K562 (cell line): ENCODE data around the gene DGUOK. TPM values are rescaled to one million over a fixed set of nuclear protein-coding genes. Genes with fewer than 3 reads are reported as not detected.

Experiments
- FOXA3 ChIP-seq, 2 experiments: fragments of 450-650 bp in 1 of 2; sonication (generic) in 1 of 2; formaldehyde crosslinking; IDR thresholded peaks in 1 of 2; conservative IDR thresholded peaks in 1 of 2; 2 replicates each; pipeline versions ENCODE4 v1.4.0 to v1.8.0; 2020 to 2022; ENCODE audit warnings: mild to moderate bottlenecking in 2 of 2, missing genetic modification reagents in 1 of 2
- MTA3 ChIP-seq: fragments of 450-650 bp; formaldehyde crosslinking; IDR thresholded peaks from 2 replicates; pipeline ENCODE4 v1.6.1; 2017; ENCODE audit warnings: mild to moderate bottlenecking, borderline replicate concordance
- NFATC3 ChIP-seq: fragments of 450-650 bp; IDR thresholded peaks from 2 replicates; pipeline ENCODE4 v1.6.1; 2017; ENCODE audit warnings: mild to moderate bottlenecking
- NFYB ChIP-seq: IDR thresholded peaks from 2 replicates; pipeline ENCODE4 v1.6.1; 2011; ENCODE audit warnings: mild to moderate bottlenecking, moderate library complexity; ENCODE audit not compliant: insufficient read length; ENCODE audit errors: extremely low read depth
- POLR2AphosphoS2 ChIP-seq: IDR thresholded peaks from 2 replicates; pipeline ENCODE4 v1.6.1; 2012; ENCODE audit warnings: low read length, improper control_type of control experiment
- RCOR1 ChIP-seq, 2 experiments: IDR thresholded peaks; 2 replicates each; pipeline ENCODE4 v1.6.1; 2012; ENCODE audit warnings: low read depth in 2 of 2, low read length in 2 of 2, borderline replicate concordance in 1 of 2, improper control_type of control experiment in 1 of 2
- SIN3B ChIP-seq: fragments of 450-650 bp; IDR thresholded peaks from 2 replicates; pipeline ENCODE4 v1.6.1; 2017; ENCODE audit warnings: low read depth, mild to moderate bottlenecking, moderate library complexity
- TAF1 ChIP-seq: IDR thresholded peaks from 2 replicates; pipeline ENCODE4 v1.6.1; 2011; ENCODE audit warnings: mild to moderate bottlenecking, low read length, moderate library complexity; ENCODE audit not compliant: insufficient read depth, control insufficient read depth, severe bottlenecking; ENCODE audit errors: extremely low read depth
- ZKSCAN1 ChIP-seq: fragments of 150-350 bp; IDR thresholded peaks from 2 replicates; pipeline ENCODE4 v1.6.1; 2016; ENCODE audit warnings: low read depth, low read length
- ZNF324 ChIP-seq: fragments of 250-450 bp; sonication (Bioruptor Pico); IDR thresholded peaks from 2 replicates; pipeline ENCODE4 v1.4.0; 2020; ENCODE audit warnings: mild to moderate bottlenecking
- ZNF668 ChIP-seq: fragments of 250-450 bp; sonication (Bioruptor Pico); IDR thresholded peaks from 2 replicates; pipeline ENCODE4 v1.8.0; 2022; ENCODE audit warnings: mild to moderate bottlenecking, inconsistent platforms
- ZNF785 ChIP-seq: fragments of 250-450 bp; sonication (Bioruptor Pico); IDR thresholded peaks from 2 replicates; pipeline ENCODE4 v1.4.0; 2020; ENCODE audit warnings: mild to moderate bottlenecking
- polyA plus RNA-seq, 8 experiments: library from polyadenylated mRNA; depleted of rRNA in 4 of 8; stranded (reverse) in 5 of 8; unstranded in 3 of 8; fragments of >200 nt; fragmentation: Nextera tagmentation in 2 of 8; fragmentation: Illumina TruSeq in 1 of 8; extraction: Ambion mirVana in 2 of 8; extraction: Trizol in 1 of 8; gene quantifications; 2 replicates each; pipeline versions ENCODE4 v1.2.1 to v1.2.3, GENCODE V29; 2011 to 2014; ENCODE audit warnings: inconsistent platforms in 1 of 8, missing spikeins in 1 of 8
- total RNA-seq, 7 experiments: library from RNA; depleted of rRNA in 6 of 7; stranded (reverse); fragments of >200 nt in 6 of 7; fragmentation: Illumina TruSeq in 2 of 7; extraction: Trizol in 2 of 7; gene quantifications; 2 replicates each; pipeline versions ENCODE4 v1.2.1 to v1.2.3, GENCODE V29; 2011 to 2021; ENCODE audit warnings: low replicate concordance in 1 of 7
- TF ChIP-seq, protein P1 (sequence below): sonication (generic); formaldehyde crosslinking; IDR thresholded peaks from 2 replicates; pipeline ENCODE4 v1.8.0; 2022; ENCODE audit warnings: missing genetic modification reagents, mild to moderate bottlenecking, moderate library complexity, borderline replicate concordance
- TF ChIP-seq, protein P2 (sequence below): fragments of 150-350 bp; IDR thresholded peaks from 2 replicates; pipeline ENCODE4 v1.6.1; 2014; ENCODE audit warnings: low read depth, mild to moderate bottlenecking, low read length, borderline replicate concordance

DGUOK gene
- total and polyA plus RNA-seq, 9 of the 15 experiments (the other 6 are each of a cell fraction or from before 2014, with no cell fraction given) = 67.0 to 288 (median 126) TPM

DNA sequence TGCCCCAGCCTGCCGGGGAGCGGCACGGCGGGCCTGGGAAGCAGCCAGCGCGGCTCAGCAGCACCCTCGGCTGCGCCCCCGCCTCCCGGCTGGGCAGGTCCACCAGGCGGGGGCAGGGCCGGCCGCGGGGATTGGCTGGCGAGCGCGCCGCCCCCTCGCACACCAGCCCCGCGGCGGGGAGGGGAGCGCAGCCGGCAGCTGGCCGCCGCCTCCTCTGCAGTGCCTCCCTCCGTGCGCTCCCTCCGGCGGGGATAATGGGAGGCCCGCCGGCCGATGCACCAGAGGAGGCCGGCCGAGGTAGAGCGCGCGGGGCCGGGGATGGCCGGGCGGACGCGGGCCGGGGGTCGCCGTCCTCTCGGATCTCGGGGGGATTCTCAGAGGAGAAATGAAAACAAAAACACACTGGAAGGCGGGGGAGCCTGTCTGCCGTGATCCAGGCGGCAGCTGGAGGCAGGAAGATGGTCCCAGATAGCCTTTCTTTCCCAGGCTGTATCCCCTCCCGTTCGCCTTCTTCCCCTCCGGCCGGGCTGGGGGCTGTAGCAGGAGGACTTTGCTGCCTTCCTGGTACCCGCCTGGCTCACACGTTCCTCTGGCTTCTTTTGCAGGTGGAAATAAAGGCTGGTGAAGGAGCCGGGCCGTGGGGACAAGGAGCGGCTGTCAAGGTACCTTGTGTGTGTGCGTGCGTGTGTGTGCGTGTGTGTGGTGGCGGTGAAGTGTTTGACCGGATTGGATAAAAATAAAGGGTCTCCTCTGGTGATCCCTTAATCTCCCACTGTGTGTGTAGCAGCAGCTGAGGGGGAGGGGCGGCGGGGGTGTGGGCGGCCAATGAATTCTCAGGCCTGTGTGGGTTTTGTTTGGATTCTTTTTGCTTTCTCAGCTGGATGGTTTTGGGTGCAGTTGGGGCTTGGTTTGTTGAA, 76.1 kb downstream of the DGUOK start (continued):
- TF ChIP-seq ZNF324 (CRISPR knock-in tag) (no peak), ZNF785 (CRISPR knock-in tag) (no peak), TAF1 (peak; percentile 48), ZKSCAN1 (no peak), POLR2AphosphoS2 (no peak), RCOR1 (IDR thresholded peaks at IDR 0.05; ENCODE audit: borderline replicate concordance in 1 of 2, low read depth in 2 of 2, low read length in 2 of 2) (peak; percentile 33 to 46; a peak in 1 of 4 replicates), MTA3 (peak; percentile 39), NFYB (peak; percentile 46), NFATC3 (no peak), SIN3B (peak; percentile 57; the same call in 1 of the 2 replicates), FOXA3 (CRISPR knock-in tag; conservative IDR thresholded peaks at IDR 0.05 in 1 of 2, IDR thresholded peaks at IDR 0.05 in 1 of 2) (no peak), ZNF668 (CRISPR knock-in tag) (no peak)
- TF ChIP-seq, protein P1, sequence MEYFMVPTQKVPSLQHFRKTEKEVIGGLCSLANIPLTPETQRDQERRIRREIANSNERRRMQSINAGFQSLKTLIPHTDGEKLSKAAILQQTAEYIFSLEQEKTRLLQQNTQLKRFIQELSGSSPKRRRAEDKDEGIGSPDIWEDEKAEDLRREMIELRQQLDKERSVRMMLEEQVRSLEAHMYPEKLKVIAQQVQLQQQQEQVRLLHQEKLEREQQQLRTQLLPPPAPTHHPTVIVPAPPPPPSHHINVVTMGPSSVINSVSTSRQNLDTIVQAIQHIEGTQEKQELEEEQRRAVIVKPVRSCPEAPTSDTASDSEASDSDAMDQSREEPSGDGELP (CRISPR knock-in tag) = peak; percentile 85
- TF ChIP-seq, protein P2, sequence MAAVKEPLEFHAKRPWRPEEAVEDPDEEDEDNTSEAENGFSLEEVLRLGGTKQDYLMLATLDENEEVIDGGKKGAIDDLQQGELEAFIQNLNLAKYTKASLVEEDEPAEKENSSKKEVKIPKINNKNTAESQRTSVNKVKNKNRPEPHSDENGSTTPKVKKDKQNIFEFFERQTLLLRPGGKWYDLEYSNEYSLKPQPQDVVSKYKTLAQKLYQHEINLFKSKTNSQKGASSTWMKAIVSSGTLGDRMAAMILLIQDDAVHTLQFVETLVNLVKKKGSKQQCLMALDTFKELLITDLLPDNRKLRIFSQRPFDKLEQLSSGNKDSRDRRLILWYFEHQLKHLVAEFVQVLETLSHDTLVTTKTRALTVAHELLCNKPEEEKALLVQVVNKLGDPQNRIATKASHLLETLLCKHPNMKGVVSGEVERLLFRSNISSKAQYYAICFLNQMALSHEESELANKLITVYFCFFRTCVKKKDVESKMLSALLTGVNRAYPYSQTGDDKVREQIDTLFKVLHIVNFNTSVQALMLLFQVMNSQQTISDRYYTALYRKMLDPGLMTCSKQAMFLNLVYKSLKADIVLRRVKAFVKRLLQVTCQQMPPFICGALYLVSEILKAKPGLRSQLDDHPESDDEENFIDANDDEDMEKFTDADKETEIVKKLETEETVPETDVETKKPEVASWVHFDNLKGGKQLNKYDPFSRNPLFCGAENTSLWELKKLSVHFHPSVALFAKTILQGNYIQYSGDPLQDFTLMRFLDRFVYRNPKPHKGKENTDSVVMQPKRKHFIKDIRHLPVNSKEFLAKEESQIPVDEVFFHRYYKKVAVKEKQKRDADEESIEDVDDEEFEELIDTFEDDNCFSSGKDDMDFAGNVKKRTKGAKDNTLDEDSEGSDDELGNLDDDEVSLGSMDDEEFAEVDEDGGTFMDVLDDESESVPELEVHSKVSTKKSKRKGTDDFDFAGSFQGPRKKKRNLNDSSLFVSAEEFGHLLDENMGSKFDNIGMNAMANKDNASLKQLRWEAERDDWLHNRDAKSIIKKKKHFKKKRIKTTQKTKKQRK = no peak
